ENCODE results near the gene SLBP. TPM values are rescaled to one million over a fixed set of nuclear protein-coding genes. Genes with fewer than 3 reads are reported as not detected.

The SLBP gene
- total RNA-seq, 1 donor from 2014 or later, result 75.4 TPM

- no peak for DNase-seq (ENCODE audit: extremely low read depth, low read depth, low spot score)
These were observed 16.2 kb upstream of the SLBP start for GRCh38 chr4:1728061-1728980.

- no peak for DNase-seq (ENCODE audit: extremely low read depth, low read depth, low spot score)
These were observed 15.3 kb upstream of the SLBP start for GRCh38 chr4:1727117-1728031.

GRCh38 chr4:1726146-1726934 is 14.2 kb upstream of the SLBP start:
- no peak for DNase-seq (ENCODE audit: extremely low read depth, low read depth, low spot score)

- DNase-seq (ENCODE audit: extremely low read depth, low read depth, low spot score), result no peak
These were observed 13.4 kb upstream of the SLBP start for GRCh38 chr4:1725521-1725920.

GRCh38 chr4:1723131-1723801 is 11.1 kb upstream of the SLBP start:
- no peak for DNase-seq (ENCODE audit: extremely low read depth, low read depth, low spot score)

GRCh38 chr4:1722551-1723118 is 10.5 kb upstream of the SLBP start:
- no peak for DNase-seq (ENCODE audit: extremely low read depth, low read depth, low spot score)

GRCh38 chr4:1721666-1722550 is 9.8 kb upstream of the SLBP start:
- no peak for DNase-seq (ENCODE audit: extremely low read depth, low read depth, low spot score)

GRCh38 chr4:1721003-1721665 is 9.0 kb upstream of the SLBP start, which contains the start of the genes TACC3 and TMEM129:
TSS of gene TACC3 (plus strand) at chr4:1721521. CDS start at chr4:1723422, 1,901 bp downstream.
TSS of gene TMEM129 (minus strand) at chr4:1721323. CDS start at chr4:1720837, 486 bp downstream.
- no peak for DNase-seq (ENCODE audit: extremely low read depth, low read depth, low spot score)

- no peak for DNase-seq (ENCODE audit: extremely low read depth, low read depth, low spot score)
These were observed 8.3 kb upstream of the SLBP start for GRCh38 chr4:1720163-1720983.

- DNase-seq (ENCODE audit: extremely low read depth, low read depth, low spot score), result no peak
These were observed 6.2 kb upstream of the SLBP start for GRCh38 chr4:1718095-1718850.

- DNase-seq (ENCODE audit: extremely low read depth, low read depth, low spot score), result no peak
These were observed 5.3 kb upstream of the SLBP start for GRCh38 chr4:1717129-1718094.

- no peak for DNase-seq (ENCODE audit: extremely low read depth, low read depth, low spot score)
These were observed 4.2 kb upstream of the SLBP start for GRCh38 chr4:1716065-1716945.

- DNase-seq (ENCODE audit: extremely low read depth, low read depth, low spot score), result no peak
These were observed 3.1 kb upstream of the SLBP start for GRCh38 chr4:1715002-1715758.

Measured in glomerular endothelial cell (primary cell).